K562 (cell line): ENCODE results near the gene TNFAIP6. TPM values are rescaled to one million over a fixed set of nuclear protein-coding genes. Genes with fewer than 3 reads are reported as not detected.

ENCODE experiments used
- CBFA2T3 ChIP-seq: fragments of 450-650 bp; IDR thresholded peaks from 2 replicates; pipeline ENCODE4 v1.6.1; 2017
- CTBP1 ChIP-seq: fragments of 450-650 bp; IDR thresholded peaks from 2 replicates; pipeline ENCODE4 v1.6.1; 2016; ENCODE audit warnings: borderline replicate concordance
- CTCF ChIP-seq, 3 experiments: IDR thresholded peaks in 2 of 3; conservative IDR thresholded peaks in 1 of 3; 2 replicates each; pipeline ENCODE4 v1.5.1; 2011 to 2012; ENCODE audit warnings: low read length in 3 of 3, mild to moderate bottlenecking in 3 of 3, control low read depth in 2 of 3, improper control_type of control experiment in 1 of 3, inconsistent platforms in 1 of 3, low read depth in 1 of 3, mixed read lengths in 1 of 3, moderate library complexity in 1 of 3; ENCODE audit not compliant: insufficient read depth in 2 of 3
- EHMT2 ChIP-seq: fragments of 450-650 bp; IDR thresholded peaks from 2 replicates; pipeline ENCODE4 v1.6.1; 2018; ENCODE audit warnings: antibody characterized with exemption
- JUND ChIP-seq, 2 experiments: IDR thresholded peaks; 2 replicates in 1 of 2; 3 replicates in 1 of 2; pipeline ENCODE4 v1.6.1; 2011; ENCODE audit warnings: borderline replicate concordance in 2 of 2, low read depth in 2 of 2, low read length in 2 of 2, improper control_type of control experiment in 1 of 2, missing biosample characterization in 1 of 2, missing genetic modification characterization in 1 of 2, missing genetic modification reagents in 1 of 2
- RAD21 ChIP-seq, 2 experiments: fragments of 250-450 bp in 1 of 2; fragments of 450-650 bp in 1 of 2; sonication (Bioruptor Pico) in 1 of 2; formaldehyde crosslinking in 1 of 2; IDR thresholded peaks in 1 of 2; conservative IDR thresholded peaks in 1 of 2; 2 replicates each; pipeline versions ENCODE4 v1.4.0 to v1.8.0; 2020 to 2022; ENCODE audit warnings: mild to moderate bottlenecking in 2 of 2, moderate library complexity in 1 of 2
- RFX7 ChIP-seq: fragments of 250-450 bp; sonication (Bioruptor Pico); IDR thresholded peaks from 2 replicates; pipeline ENCODE4 v1.5.1; 2021; ENCODE audit warnings: mild to moderate bottlenecking
- SMARCA4 ChIP-seq: fragments of 450-650 bp; IDR thresholded peaks from 2 replicates; pipeline ENCODE4 v1.6.1; 2016
- TEAD4 ChIP-seq, 2 experiments: sonication (generic) in 1 of 2; formaldehyde crosslinking in 1 of 2; IDR thresholded peaks; 2 replicates each; pipeline versions ENCODE4 v1.6.1 to v1.8.0; 2012 to 2022; ENCODE audit warnings: borderline replicate concordance in 1 of 2, inconsistent platforms in 1 of 2, low read length in 1 of 2, mild to moderate bottlenecking in 1 of 2, missing genetic modification reagents in 1 of 2
- TSC22D4 ChIP-seq: fragments of 450-650 bp; IDR thresholded peaks from 2 replicates; pipeline ENCODE4 v1.6.1; 2016; ENCODE audit warnings: missing genetic modification characterization, missing biosample characterization, control low read depth
- ZBTB11 ChIP-seq, 3 experiments: fragments of 200-800 bp in 1 of 3; fragments of 250-450 bp in 1 of 3; fragments of 450-650 bp in 1 of 3; sonication (Bioruptor Pico) in 1 of 3; sonication (Bioruptor generic) in 1 of 3; formaldehyde crosslinking in 1 of 3; IDR thresholded peaks; 2 replicates each; pipeline versions ENCODE4 v1.6.1 to v1.8.0; 2016 to 2022; ENCODE audit warnings: mild to moderate bottlenecking in 2 of 3, missing genetic modification characterization in 2 of 3, missing compliant biosample characterization in 1 of 3, moderate library complexity in 1 of 3
- ZEB2 ChIP-seq: fragments of 450-650 bp; IDR thresholded peaks from 2 replicates; pipeline ENCODE4 v1.6.1; 2016
- ZNF239 ChIP-seq: fragments of 250-450 bp; sonication (Bioruptor Pico); IDR thresholded peaks from 2 replicates; pipeline ENCODE4 v1.4.0; 2020; ENCODE audit warnings: mild to moderate bottlenecking
- ZNF316 ChIP-seq: fragments of 450-650 bp; IDR thresholded peaks from 2 replicates; pipeline ENCODE4 v1.6.1; 2016
- polyA plus RNA-seq, 8 experiments: library from polyadenylated mRNA; depleted of rRNA in 4 of 8; stranded (reverse) in 5 of 8; unstranded in 3 of 8; fragments of >200 nt; fragmentation: Nextera tagmentation in 2 of 8; fragmentation: Illumina TruSeq in 1 of 8; extraction: Ambion mirVana in 2 of 8; extraction: Trizol in 1 of 8; gene quantifications; 2 replicates each; pipeline versions ENCODE4 v1.2.1 to v1.2.3, GENCODE V29; 2011 to 2014; ENCODE audit warnings: inconsistent platforms in 1 of 8, missing spikeins in 1 of 8
- total RNA-seq, 7 experiments: library from RNA; depleted of rRNA in 6 of 7; stranded (reverse); fragments of >200 nt in 6 of 7; fragmentation: Illumina TruSeq in 2 of 7; extraction: Trizol in 2 of 7; gene quantifications; 2 replicates each; pipeline versions ENCODE4 v1.2.1 to v1.2.3, GENCODE V29; 2011 to 2021; ENCODE audit warnings: low replicate concordance in 1 of 7
- TF ChIP-seq, protein P1 (sequence below): fragments of 450-650 bp; IDR thresholded peaks from one replicate; pipeline ENCODE4 v1.6.1; 2018; ENCODE audit warnings: mild to moderate bottlenecking, moderate library complexity; ENCODE audit not compliant: partially characterized antibody
- TF ChIP-seq, protein P2 (sequence below): fragments of 450-650 bp; conservative IDR thresholded peaks from 2 replicates; pipeline ENCODE4 v1.6.1; 2016; ENCODE audit warnings: missing genetic modification characterization, low read depth, mild to moderate bottlenecking, control low read depth, missing compliant biosample characterization

TNFAIP6 gene
- total and polyA plus RNA-seq, 9 of the 15 experiments (the other 6 are each of a cell fraction or from before 2014, with no cell fraction given) = 0.07 to 0.28 (median 0.08) TPM; not detected in 6

- TF ChIP-seq ZBTB11 (CRISPR knock-in tag; IDR thresholded peaks at IDR 0.05) (no peak), TSC22D4 (tag) (no peak), SMARCA4 (peak; percentile 30; the same call in 1 of the 2 replicates), TEAD4 (IDR thresholded peaks at IDR 0.05; ENCODE audit: low read length) (peak; percentile 22; the same call in 1 of the 2 replicates), TEAD4 (CRISPR knock-in tag; IDR thresholded peaks at IDR 0.05; ENCODE audit: borderline replicate concordance) (no peak), RFX7 (CRISPR knock-in tag) (no peak), JUND (IDR thresholded peaks at IDR 0.05; ENCODE audit: borderline replicate concordance, low read depth, low read length) (peak; percentile 29; the same call in 1 of the 2 replicates), JUND (tag; IDR thresholded peaks at IDR 0.05; ENCODE audit: borderline replicate concordance, low read depth, low read length) (peak; percentile 58; the same call in 2 of the 3 replicates), RAD21 (CRISPR knock-in tag; conservative IDR thresholded peaks at IDR 0.05 in 1 of 2, IDR thresholded peaks at IDR 0.05 in 1 of 2) (peak in 1 of 2 experiments; percentile 36; a peak in 1 of 4 replicates), CTBP1 (peak; percentile 63; the same call in 1 of the 2 replicates), ZNF316 (peak; percentile 36; the same call in 1 of the 2 replicates), ZEB2 (peak; percentile 70; the same call in 1 of the 2 replicates), ZNF239 (CRISPR knock-in tag) (peak; percentile 85), CTCF (IDR thresholded peaks at IDR 0.05 in 2 of 3, conservative IDR thresholded peaks at IDR 0.05 in 1 of 3; ENCODE audit: insufficient read depth in 2 of 3, low read depth in 1 of 3, low read length in 3 of 3) (peak in 1 of 3 experiments; percentile 34; a peak in 2 of 6 replicates), EHMT2 (no peak), CBFA2T3 (peak; percentile 32; the same call in 1 of the 2 replicates)
- TF ChIP-seq, protein P1, sequence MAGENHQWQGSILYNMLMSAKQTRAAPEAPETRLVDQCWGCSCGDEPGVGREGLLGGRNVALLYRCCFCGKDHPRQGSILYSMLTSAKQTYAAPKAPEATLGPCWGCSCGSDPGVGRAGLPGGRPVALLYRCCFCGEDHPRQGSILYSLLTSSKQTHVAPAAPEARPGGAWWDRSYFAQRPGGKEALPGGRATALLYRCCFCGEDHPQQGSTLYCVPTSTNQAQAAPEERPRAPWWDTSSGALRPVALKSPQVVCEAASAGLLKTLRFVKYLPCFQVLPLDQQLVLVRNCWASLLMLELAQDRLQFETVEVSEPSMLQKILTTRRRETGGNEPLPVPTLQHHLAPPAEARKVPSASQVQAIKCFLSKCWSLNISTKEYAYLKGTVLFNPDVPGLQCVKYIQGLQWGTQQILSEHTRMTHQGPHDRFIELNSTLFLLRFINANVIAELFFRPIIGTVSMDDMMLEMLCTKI = no peak
- TF ChIP-seq, protein P2, sequence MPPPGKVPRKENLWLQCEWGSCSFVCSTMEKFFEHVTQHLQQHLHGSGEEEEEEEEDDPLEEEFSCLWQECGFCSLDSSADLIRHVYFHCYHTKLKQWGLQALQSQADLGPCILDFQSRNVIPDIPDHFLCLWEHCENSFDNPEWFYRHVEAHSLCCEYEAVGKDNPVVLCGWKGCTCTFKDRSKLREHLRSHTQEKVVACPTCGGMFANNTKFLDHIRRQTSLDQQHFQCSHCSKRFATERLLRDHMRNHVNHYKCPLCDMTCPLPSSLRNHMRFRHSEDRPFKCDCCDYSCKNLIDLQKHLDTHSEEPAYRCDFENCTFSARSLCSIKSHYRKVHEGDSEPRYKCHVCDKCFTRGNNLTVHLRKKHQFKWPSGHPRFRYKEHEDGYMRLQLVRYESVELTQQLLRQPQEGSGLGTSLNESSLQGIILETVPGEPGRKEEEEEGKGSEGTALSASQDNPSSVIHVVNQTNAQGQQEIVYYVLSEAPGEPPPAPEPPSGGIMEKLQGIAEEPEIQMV (tag) = no peak
Observed at GRCh38 chr2:151347906-151348305, 9.5 kb upstream of the TNFAIP6 start (continued).
